HepG2 (cell line): ENCODE results near the gene GTF2A2. TPM values are rescaled to one million over a fixed set of nuclear protein-coding genes. Genes with fewer than 3 reads are reported as not detected.

ENCODE experiments used
- BCLAF1 ChIP-seq: fragments of 450-650 bp; IDR thresholded peaks from 2 replicates; pipeline ENCODE4 v1.6.1; 2017; ENCODE audit warnings: mild to moderate bottlenecking
- GATAD1 ChIP-seq: IDR thresholded peaks from 2 replicates; pipeline ENCODE4 v1.6.1; 2016; ENCODE audit warnings: missing genetic modification reagents, missing compliant biosample characterization
- KIAA2018 ChIP-seq: sonication (generic); formaldehyde crosslinking; IDR thresholded peaks from 2 replicates; pipeline ENCODE4 v1.5.0; 2020; ENCODE audit warnings: mild to moderate bottlenecking, missing genetic modification reagents, borderline replicate concordance
- MBNL3 ChIP-seq: fragments of 250-450 bp; sonication (Bioruptor Pico); conservative IDR thresholded peaks from 2 replicates; pipeline ENCODE4 v1.8.0; 2022; ENCODE audit warnings: mild to moderate bottlenecking, inconsistent platforms
- PHF5A ChIP-seq: IDR thresholded peaks from one replicate; pipeline ENCODE4 v1.6.1; 2018; ENCODE audit warnings: low read depth, missing genetic modification reagents; ENCODE audit not compliant: unreplicated experiment
- PHF8 ChIP-seq: sonication (generic); formaldehyde crosslinking; IDR thresholded peaks from 2 replicates; pipeline ENCODE4 v1.5.0; 2020; ENCODE audit warnings: missing genetic modification reagents
- TARDBP ChIP-seq: sonication (generic); formaldehyde crosslinking; IDR thresholded peaks from 2 replicates; pipeline ENCODE4 v1.8.0; 2022; ENCODE audit warnings: mild to moderate bottlenecking, missing genetic modification reagents
- ZBTB7B ChIP-seq: sonication (generic); formaldehyde crosslinking; IDR thresholded peaks from 2 replicates; pipeline ENCODE4 v1.4.0; 2020; ENCODE audit warnings: missing genetic modification reagents
- ZHX1 ChIP-seq: sonication (generic); formaldehyde crosslinking; IDR thresholded peaks from 2 replicates; pipeline ENCODE4 v1.8.1; 2022; ENCODE audit warnings: low read depth, mild to moderate bottlenecking, missing genetic modification reagents
- ZNF224 ChIP-seq: sonication (generic); formaldehyde crosslinking; IDR thresholded peaks from 2 replicates; pipeline ENCODE4 v1.5.0; 2020; ENCODE audit warnings: mild to moderate bottlenecking, missing genetic modification reagents
- ZNF431 ChIP-seq: sonication (generic); formaldehyde crosslinking; IDR thresholded peaks from 2 replicates; pipeline ENCODE4 v1.9.0; 2022; ENCODE audit warnings: missing genetic modification reagents, low read depth, mild to moderate bottlenecking, borderline replicate concordance
- ZNF460 ChIP-seq: sonication (generic); formaldehyde crosslinking; IDR thresholded peaks from 2 replicates; pipeline ENCODE4 v1.5.1; 2020; ENCODE audit warnings: missing genetic modification reagents, mild to moderate bottlenecking, borderline replicate concordance
- ZNF619 ChIP-seq: sonication (generic); formaldehyde crosslinking; IDR thresholded peaks from 2 replicates; pipeline ENCODE4 v1.4.0; 2020; ENCODE audit warnings: mild to moderate bottlenecking, missing genetic modification reagents
- ZNF792 ChIP-seq: IDR thresholded peaks from 2 replicates; pipeline ENCODE4 v1.6.1; 2016
- ZNF816 ChIP-seq: sonication (generic); formaldehyde crosslinking; IDR thresholded peaks from 2 replicates; pipeline ENCODE4 v1.8.0; 2022; ENCODE audit warnings: missing genetic modification reagents, mild to moderate bottlenecking, borderline replicate concordance
- polyA plus RNA-seq, 8 experiments: library from polyadenylated mRNA; depleted of rRNA in 3 of 8; stranded (reverse) in 7 of 8; unstranded in 1 of 8; fragments of >200 nt; fragmentation: Illumina TruSeq in 4 of 8; extraction: Trizol in 4 of 8; gene quantifications; 2 replicates each; pipeline versions ENCODE4 v1.2.1 to v1.2.3, GENCODE V29; 2011 to 2016; ENCODE audit warnings: low read depth in 4 of 8, missing spikeins in 1 of 8, mixed read lengths in 1 of 8; ENCODE audit not compliant: insufficient read depth in 1 of 8
- total RNA-seq, 5 experiments: library from RNA; depleted of rRNA; stranded (reverse); fragments of >200 nt; fragmentation: Illumina TruSeq; extraction: Trizol; gene quantifications; 2 replicates each; pipeline ENCODE4 v1.2.3, GENCODE V29; 2016; ENCODE audit warnings: low read depth in 1 of 5

Gene GTF2A2
- total and polyA plus RNA-seq, 2 of the 13 experiments (the other 11 are each of a cell fraction or from before 2014, with no cell fraction given) = 24.4 to 106 TPM

- TF ChIP-seq BCLAF1 (no peak), ZNF460 (CRISPR knock-in tag) (no peak; the same call in 1 of the 2 replicates), PHF8 (CRISPR knock-in tag) (peak; percentile 100), TARDBP (CRISPR knock-in tag) (0 out of 2 replicates have a peak, but pooled peaks have one; percentile 44), ZNF224 (CRISPR knock-in tag) (no peak), ZNF816 (CRISPR knock-in tag) (0 out of 2 replicates have a peak, but pooled peaks have one; percentile 55), ZHX1 (CRISPR knock-in tag) (0 out of 2 replicates have a peak, but pooled peaks have one; percentile 48), ZNF431 (no peak; the same call in 1 of the 2 replicates), PHF5A (CRISPR knock-in tag) (no peak), KIAA2018 (CRISPR knock-in tag) (no peak), GATAD1 (CRISPR knock-in tag) (peak; percentile 91), ZBTB7B (CRISPR knock-in tag) (peak; percentile 31; the same call in 1 of the 2 replicates), MBNL3 (no peak), ZNF792 (CRISPR knock-in tag) (peak; percentile 27; the same call in 1 of the 2 replicates), ZNF619 (CRISPR knock-in tag) (peak; percentile 21; the same call in 1 of the 2 replicates)
Observed at GRCh38 chr15:59688782-59689625, 31.7 kb upstream of the GTF2A2 start, which contains the start of gene BNIP2 (continued).
